SK-N-SH (cell line): Measurements from ENCODE around the gene NFATC4. TPM values are rescaled to one million over a fixed set of nuclear protein-coding genes. Genes with fewer than 3 reads are reported as not detected.
A peak's percentile ranks its signal among the peaks of the same experiment; 100 is the strongest.

Experiments
- CTCF ChIA-PET: fragments of 300-600, 350-600 bp; formaldehyde crosslinking; extraction: SDS; loops from one replicate; lab custom pipeline; 2021; lab: Yijun Ruan, JAX
- POLR2A ChIA-PET: fragments of 350-600 bp; sonication (Branson Sonifier 250); formaldehyde crosslinking; extraction: SDS; loops from one replicate; lab custom pipeline; 2020; ENCODE audit warnings: antibody characterized with exemption, inconsistent platforms; lab: Yijun Ruan, JAX
- DNase-seq: peaks from one replicate; pipeline ENCODE4 v3.0.0; 2012
- H2AFZ ChIP-seq: fragments of 200-600 bp; sonication (generic); 2 replicates; pipeline ENCODE4 v1.8.1; 2016; ENCODE audit warnings: antibody characterized with exemption, mild to moderate bottlenecking, low read depth
- H3F3A ChIP-seq: fragments of 200-600 bp; sonication (generic); replicated peaks from 2 replicates; pipeline ENCODE3; 2016; ENCODE audit warnings: antibody characterized with exemption, mild to moderate bottlenecking; ENCODE audit not compliant: insufficient read depth
- H3K27ac ChIP-seq, 2 experiments: fragments of 200-500 bp in 1 of 2; fragments of 200-600 bp in 1 of 2; sonication (Bioruptor generic) in 1 of 2; sonication (generic), shearing (Covaris generic) in 1 of 2; 2 replicates each; pipeline versions ENCODE4 v1.5.1 to v1.6.1; 2014 to 2016; ENCODE audit warnings: low read depth in 2 of 2, inconsistent platforms in 1 of 2, low read length in 1 of 2, mild to moderate bottlenecking in 1 of 2, mixed read lengths in 1 of 2
- H3K27me3 ChIP-seq: fragments of 200-600 bp; sonication (generic), shearing (Covaris generic); 2 replicates; pipeline ENCODE4 v1.6.1; 2016; ENCODE audit warnings: mixed run types; ENCODE audit not compliant: insufficient read depth
- H3K36me3 ChIP-seq, 2 experiments: fragments of 200-500 bp in 1 of 2; fragments of 200-600 bp in 1 of 2; sonication (Bioruptor generic) in 1 of 2; sonication (generic) in 1 of 2; replicated peaks in 1 of 2; 2 replicates each; pipeline versions ENCODE3 to v1.5.1; 2014 to 2016; ENCODE audit warnings: low read length in 1 of 2, mild to moderate bottlenecking in 1 of 2; ENCODE audit not compliant: insufficient read depth in 2 of 2, control insufficient read depth in 1 of 2
- H3K4me1 ChIP-seq, 2 experiments: fragments of 200-500 bp in 1 of 2; fragments of 200-600 bp in 1 of 2; sonication (Bioruptor generic) in 1 of 2; sonication (generic), shearing (Covaris generic) in 1 of 2; 2 replicates each; pipeline versions ENCODE4 v1.5.1 to v1.6.1; 2014 to 2016; ENCODE audit warnings: low read depth in 1 of 2, low read length in 1 of 2, mixed run types in 1 of 2; ENCODE audit not compliant: insufficient read depth in 2 of 2, control insufficient read depth in 1 of 2
- H3K4me2 ChIP-seq: fragments of 200-600 bp; sonication (generic), shearing (Covaris generic); 2 replicates; pipeline ENCODE4 v1.6.1; 2017; ENCODE audit warnings: mixed run types
- H3K4me3 ChIP-seq, 2 experiments: fragments of 200-500 bp in 1 of 2; fragments of 200-600 bp in 1 of 2; sonication (Bioruptor generic) in 1 of 2; sonication (generic), shearing (Covaris generic) in 1 of 2; 2 replicates each; pipeline versions ENCODE4 v1.5.1 to v1.8.1; 2014 to 2016; ENCODE audit warnings: low read depth in 2 of 2, inconsistent platforms in 1 of 2, low read length in 1 of 2, mild to moderate bottlenecking in 1 of 2, mixed read lengths in 1 of 2, moderate library complexity in 1 of 2
- H3K79me2 ChIP-seq: fragments of 200-600 bp; sonication (generic); 2 replicates; pipeline ENCODE4 v1.8.1; 2017; ENCODE audit warnings: mild to moderate bottlenecking; ENCODE audit not compliant: insufficient read depth
- H3K9ac ChIP-seq: fragments of 200-600 bp; sonication (generic); 2 replicates; pipeline ENCODE4 v1.6.1; 2017; ENCODE audit warnings: mixed run types
- H3K9me2 ChIP-seq: fragments of 200-600 bp; sonication (generic); 2 replicates; pipeline ENCODE4 v1.6.1; 2017; ENCODE audit warnings: mixed run types
- H3K9me3 ChIP-seq: fragments of 200-600 bp; sonication (generic); 2 replicates; pipeline ENCODE4 v1.6.1; 2017; ENCODE audit warnings: mixed run types, mild to moderate bottlenecking, moderate library complexity
- H4K20me1 ChIP-seq: fragments of 200-600 bp; sonication (generic); 2 replicates; pipeline ENCODE4 v1.6.1; 2017; ENCODE audit warnings: mild to moderate bottlenecking, mixed run types; ENCODE audit not compliant: insufficient read depth
- CHD2 ChIP-seq: fragments of 150-350 bp; IDR thresholded peaks from 2 replicates; pipeline ENCODE4 v1.6.1; 2018; ENCODE audit warnings: low read length; ENCODE audit not compliant: partially characterized antibody
- CTCF ChIP-seq: fragments of 200-600 bp; sonication (generic); IDR thresholded peaks from 2 replicates; pipeline ENCODE4 v1.6.1; 2017; ENCODE audit warnings: antibody characterized with exemption, mild to moderate bottlenecking, moderate library complexity
- EP300 ChIP-seq, 2 experiments: IDR thresholded peaks; 2 replicates each; pipeline versions ENCODE4 v1.4.0 to v1.6.1; 2012; ENCODE audit warnings: borderline replicate concordance in 1 of 2, low read depth in 1 of 2, low read length in 1 of 2
- EZH2phosphoT487 ChIP-seq: fragments of 200-600 bp; sonication (generic); IDR thresholded peaks from 2 replicates; pipeline ENCODE4 v1.6.1; 2017; ENCODE audit warnings: low read depth, mixed run types, mild to moderate bottlenecking, antibody characterized with exemption, moderate library complexity, borderline replicate concordance
- FOXJ3 ChIP-seq: sonication (generic); formaldehyde crosslinking; IDR thresholded peaks from 2 replicates; pipeline ENCODE4 v1.5.1; 2020; ENCODE audit warnings: mild to moderate bottlenecking, missing genetic modification reagents
- FOXM1 ChIP-seq: IDR thresholded peaks from 2 replicates; pipeline ENCODE4 v1.4.0; 2012; ENCODE audit warnings: low read depth, mild to moderate bottlenecking
- MAX ChIP-seq: IDR thresholded peaks from 2 replicates; pipeline ENCODE4 v1.4.0; 2012; ENCODE audit warnings: low read depth
- MXI1 ChIP-seq: IDR thresholded peaks from 2 replicates; pipeline ENCODE4 v1.6.1; 2012; ENCODE audit warnings: mild to moderate bottlenecking, low read depth, low read length, improper control_type of control experiment
- NFIC ChIP-seq: IDR thresholded peaks from 2 replicates; pipeline ENCODE4 v1.4.0; 2012; ENCODE audit warnings: borderline replicate concordance
- NRF1 ChIP-seq: IDR thresholded peaks from 2 replicates; pipeline ENCODE4 v1.6.1; 2012; ENCODE audit warnings: low read depth, mild to moderate bottlenecking, low read length
- PBX3 ChIP-seq: IDR thresholded peaks from 2 replicates; pipeline ENCODE4; 2012
- POLR2AphosphoS5 ChIP-seq: IDR thresholded peaks from 2 replicates; pipeline ENCODE4 v1.6.1; 2012; ENCODE audit warnings: low read depth, low read length
- REST ChIP-seq: IDR thresholded peaks from 2 replicates; pipeline ENCODE4 v1.6.1; 2012; ENCODE audit warnings: mild to moderate bottlenecking, low read depth, low read length, moderate library complexity
- SMC3 ChIP-seq: IDR thresholded peaks from 2 replicates; pipeline ENCODE4 v1.6.1; 2012; ENCODE audit warnings: low read depth, low read length, improper control_type of control experiment
- TEAD4 ChIP-seq: IDR thresholded peaks from 2 replicates; pipeline ENCODE4 v1.4.0; 2012; ENCODE audit warnings: mild to moderate bottlenecking, borderline replicate concordance; ENCODE audit not compliant: insufficient read depth
- USF2 ChIP-seq: fragments of 150-350 bp; IDR thresholded peaks from 2 replicates; pipeline ENCODE4 v1.6.1; 2017; ENCODE audit warnings: antibody characterized with exemption, low read length, low read depth, borderline replicate concordance
- WGBS: methylation state at CpG from one replicate; pipeline ENCODE4 v1.1.6; 2017; ENCODE audit warnings: low lambda C conversion rate; 5-methylcytosine and 5-hydroxymethylcytosine counted together
- polyA plus RNA-seq, 3 experiments: library from polyadenylated mRNA; depleted of rRNA; stranded (reverse); fragments of >200 nt; gene quantifications; 2 replicates each; pipeline ENCODE4 v1.2.3, GENCODE V29; 2012

Gene NFATC4
- polyA plus RNA-seq, 1 of the 3 experiments (the other 2 are of a cell fraction) = 25.3 TPM

GRCh38 chr14:24334431-24335291 lies 33.3 kb upstream of the NFATC4 start, which contains the start of gene ADCY4:
TSS of gene ADCY4 (minus strand) at chr14:24335071. CDS start at chr14:24334652, 419 bp downstream.
- CTCF ChIA-PET = interaction anchor here (1.0 to 12.7 kb wide), 25 partner anchors 7 to 753 kb away, joined by 3 to 445 read pairs (median 11); partner anchors contain the start of genes CBLN3, CIDEB, DHRS1 and KHNYN
- peak within 1 kb of the TSS; percentile 69 for H3K4me2 ChIP-seq
- no peaks in the 10 kb centered on the region for H3F3A ChIP-seq
- no peaks in the 10 kb centered on the region for H3K9me2 ChIP-seq
- no peaks in the 10 kb centered on the region for H3K36me3 ChIP-seq
- POLR2A ChIA-PET = interaction anchor here (1.3 to 1.5 kb wide), 2 partner anchors 32 to 102 kb away, joined by 4 to 14 read pairs; no protein-coding TSS in a partner anchor
- no peaks in the 10 kb centered on the region for H3K9me3 ChIP-seq
- peaks cover 0 to 21% of the 10 kb centered on the region in 2 experiments; a peak in 1 of 4 replicates for H3K4me1 ChIP-seq
- TF ChIP-seq TEAD4 = no peak
- TF ChIP-seq FOXM1 = no peak
- TF ChIP-seq NRF1 = no peak
- TF ChIP-seq USF2 = no peak
- TF ChIP-seq POLR2AphosphoS5 = no peak
- no peak for TF ChIP-seq EZH2phosphoT487
- no peak for TF ChIP-seq NFIC
- TF ChIP-seq EP300 (IDR thresholded peaks at IDR 0.05; ENCODE audit: borderline replicate concordance in 1 of 2, low read depth in 1 of 2, low read length in 1 of 2) = no peak
- TF ChIP-seq MXI1 = no peak
- no peak for TF ChIP-seq SMC3
- no peak for TF ChIP-seq CHD2
- no peak for TF ChIP-seq FOXJ3
- no peaks in the 10 kb centered on the region for H3K79me2 ChIP-seq
- DNase-seq = peak; percentile 60
- no peak within 1 kb of the TSS for H3K27ac ChIP-seq
- WGBS = 21% methylated on average over 42 of the region's 65 CpGs
- H4K20me1 ChIP-seq = no peaks in the 10 kb centered on the region
- no peak within 1 kb of the TSS for H3K9ac ChIP-seq
- H2AFZ ChIP-seq = peak within 1 kb of the TSS; percentile 48; the same call in 1 of the 2 replicates
- H3K4me3 ChIP-seq = peak within 1 kb of the TSS; percentile 30 to 46; a peak in 3 of 4 replicates
- peaks cover 36% of the 10 kb centered on the region for H3K27me3 ChIP-seq

GRCh38 chr14:24335461-24336171 lies 32.4 kb upstream of the NFATC4 start:
- H3K9me2 ChIP-seq = no peaks in the 10 kb centered on the region
- no peak overlapping the region for H3K4me2 ChIP-seq
- CTCF ChIA-PET = interaction anchor here (1.4 to 12.7 kb wide), 6 partner anchors 10 to 102 kb away, joined by 4 to 445 read pairs (median 44); partner anchors contain the start of genes CBLN3, CIDEB, KHNYN and SDR39U1
- no peak overlapping the region for H3K27ac ChIP-seq
- POLR2A ChIA-PET = interaction anchor here (1.5 kb wide), 1 partner anchor 96 kb away, joined by 4 read pairs; no protein-coding TSS in a partner anchor
- H2AFZ ChIP-seq = no peak overlapping the region
- peaks cover 0 to 21% of the 10 kb centered on the region in 2 experiments; a peak in 1 of 4 replicates for H3K4me1 ChIP-seq
- H3F3A ChIP-seq = no peaks in the 10 kb centered on the region
- peaks cover 46% of the 10 kb centered on the region for H3K27me3 ChIP-seq
- no peaks in the 10 kb centered on the region for H4K20me1 ChIP-seq
- DNase-seq = peak; percentile 32
- no peaks in the 10 kb centered on the region for H3K36me3 ChIP-seq
- 86% methylated on average over 8 of the region's 12 CpGs for WGBS
- no peaks in the 10 kb centered on the region for H3K79me2 ChIP-seq
- H3K9me3 ChIP-seq = no peaks in the 10 kb centered on the region
- H3K4me3 ChIP-seq = no peak overlapping the region
- no peak overlapping the region for H3K9ac ChIP-seq
- TF ChIP-seq REST (no peak), MAX (no peak), PBX3 (no peak), CTCF (no peak)
